Erythroblast (primary cell): ENCODE data around the gene ZNRF3.

Source experiments
- GATA1 ChIP-seq: IDR thresholded peaks from 2 replicates; pipeline ENCODE4 v1.6.1; 2011; ENCODE audit warnings: low read depth, mild to moderate bottlenecking, control low read depth, low read length, moderate library complexity
- POLR2A ChIP-seq: IDR thresholded peaks from 2 replicates; pipeline ENCODE4 v1.6.1; 2011; ENCODE audit warnings: mild to moderate bottlenecking, low read length

- TF ChIP-seq POLR2A (no peak), GATA1 (no peak)
Observed at GRCh38 chr22:28943501-28943879, 60.1 kb downstream of the ZNRF3 start.
